GM10248 (cell line): ENCODE measurements around the gene AQP2.

ENCODE experiments used
- CTCF ChIA-PET: fragments of 300-600 bp; sonication (Branson Sonifier 250); formaldehyde crosslinking; extraction: SDS; loops from one replicate; lab custom pipeline; 2021; ENCODE audit warnings: antibody characterized with exemption; lab: Yijun Ruan, JAX
- POLR2A ChIA-PET: fragments of 350-650 bp; sonication (Branson Sonifier 250); formaldehyde crosslinking; extraction: SDS; loops from one replicate; lab custom pipeline; 2020; ENCODE audit warnings: antibody characterized with exemption; lab: Yijun Ruan, JAX
- DNase-seq: peaks from one replicate; pipeline ENCODE4 v3.0.0; 2012; ENCODE audit errors: extremely low spot score
- CTCF ChIP-seq: IDR thresholded peaks from 2 replicates; pipeline ENCODE4 v1.5.1; 2012; ENCODE audit warnings: mild to moderate bottlenecking, low read depth; ENCODE audit errors: extremely low read depth, missing control alignments, control extremely low read depth

Gene AQP2

GRCh38 chr12:50006280-50006679 is 55.7 kb downstream of the AQP2 start:
- POLR2A ChIA-PET = interaction anchor here (1.1 kb wide), 1 partner anchor 265 kb away, joined by 3 read pairs; no protein-coding TSS in a partner anchor
- no peak for TF ChIP-seq CTCF
- CTCF ChIA-PET = interaction anchor here (1.0 to 6.1 kb wide), 9 partner anchors 10 to 50 kb away, joined by 3 to 28 read pairs (median 6); no protein-coding TSS in a partner anchor
- DNase-seq = no peak

GRCh38 chr12:50006754-50007442 is 56.4 kb downstream of the AQP2 start:
- POLR2A ChIA-PET = interaction anchor here (0.7 to 1.1 kb wide), 3 partner anchors 26 to 266 kb away, joined by 3 read pairs; no protein-coding TSS in a partner anchor
- no peak for TF ChIP-seq CTCF
- DNase-seq = no peak
- CTCF ChIA-PET = interaction anchor here (1.0 to 6.1 kb wide), 7 partner anchors 10 to 49 kb away, joined by 3 to 28 read pairs (median 6); no protein-coding TSS in a partner anchor
